HG02943 (cell line): ENCODE results near the gene NUAK1.

ENCODE experiments used
- ATAC-seq: cut with Tn5 transposase; IDR thresholded peaks from one replicate; pipeline ENCODE4 v1.9.1; 2021; ENCODE audit warnings: mild to moderate bottlenecking, low read depth, moderate library complexity; ENCODE audit not compliant: unreplicated experiment

NUAK1 gene

GRCh38 chr12:106132175-106133135, 6.3 kb downstream of the NUAK1 start:
- no peak for ATAC-seq

GRCh38 chr12:106131676-106132075, 7.1 kb downstream of the NUAK1 start:
- ATAC-seq = no peak

GRCh38 chr12:106130474-106131113, 8.2 kb downstream of the NUAK1 start:
- ATAC-seq = no peak

GRCh38 chr12:106128585-106129328, 10.0 kb downstream of the NUAK1 start:
- no peak for ATAC-seq

GRCh38 chr12:106127338-106128126, 11.2 kb downstream of the NUAK1 start:
- ATAC-seq = no peak

- no peak for ATAC-seq
Measured at GRCh38 chr12:106126441-106127337, 12.1 kb downstream of the NUAK1 start.

- no peak for ATAC-seq
Measured at GRCh38 chr12:106125351-106126095, 13.2 kb downstream of the NUAK1 start.

- no peak for ATAC-seq
Measured at GRCh38 chr12:106123551-106124081, 15.1 kb downstream of the NUAK1 start.

- ATAC-seq = no peak
Measured at GRCh38 chr12:106123110-106123509, 15.6 kb downstream of the NUAK1 start.

GRCh38 chr12:106122004-106122403, 16.8 kb downstream of the NUAK1 start:
- ATAC-seq = no peak

- no peak for ATAC-seq
Measured at GRCh38 chr12:106120519-106121105, 18.1 kb downstream of the NUAK1 start.

- no peak for ATAC-seq
Measured at GRCh38 chr12:106119301-106119700, 19.5 kb downstream of the NUAK1 start.

- no peak for ATAC-seq
Measured at GRCh38 chr12:106118381-106119130, 20.2 kb downstream of the NUAK1 start.

- ATAC-seq = no peak
Measured at GRCh38 chr12:106115440-106115839, 23.3 kb downstream of the NUAK1 start.

- no peak for ATAC-seq
Measured at GRCh38 chr12:106114447-106115068, 24.2 kb downstream of the NUAK1 start.

- ATAC-seq = no peak
Measured at GRCh38 chr12:106113824-106114446, 24.8 kb downstream of the NUAK1 start.
